Progenitor cell of endocrine pancreas (in vitro differentiated cells): ENCODE data around the gene CCDC172. TPM values are rescaled to one million over a fixed set of nuclear protein-coding genes. Genes with fewer than 3 reads are reported as not detected.
A peak's percentile ranks its signal among the peaks of the same experiment; 100 is the strongest.

Source experiments
- DNase-seq: peaks from one replicate; pipeline ENCODE4 v3.0.0; 2021; ENCODE audit warnings: low spot score; ENCODE audit not compliant: unreplicated experiment
- H3K27ac Mint-ChIP-seq: 2 replicates; pipeline ENCODE4 v1.8.0; 2021; ENCODE audit warnings: mild to moderate bottlenecking, moderate library complexity, mixed read lengths
- H3K27me3 Mint-ChIP-seq: 2 replicates; pipeline ENCODE4 v1.8.0; 2021; ENCODE audit warnings: mixed read lengths
- H3K36me3 Mint-ChIP-seq: 2 replicates; pipeline ENCODE4 v1.8.0; 2022; ENCODE audit warnings: mixed read lengths; ENCODE audit not compliant: insufficient read depth
- H3K4me1 Mint-ChIP-seq: 2 replicates; pipeline ENCODE4 v1.8.0; 2021; ENCODE audit warnings: low read depth, mixed read lengths
- H3K4me3 Mint-ChIP-seq: 2 replicates; pipeline ENCODE4 v1.8.0; 2021; ENCODE audit warnings: low read depth, mild to moderate bottlenecking, moderate library complexity, mixed read lengths
- H3K9me3 Mint-ChIP-seq: 2 replicates; pipeline ENCODE4 v1.8.0; 2021; ENCODE audit warnings: low read depth, mixed read lengths
- CTCF ChIP-seq: fragments of 200-600 bp; sonication (generic); IDR thresholded peaks from one replicate; pipeline ENCODE4 v1.5.0; 2021; ENCODE audit warnings: antibody characterized with exemption, mild to moderate bottlenecking; ENCODE audit not compliant: unreplicated experiment
- total RNA-seq: library from RNA; stranded (reverse); gene quantifications from 2 replicates; pipeline ENCODE4 v1.2.1, GENCODE V29; 2021

The CCDC172 gene
- total RNA-seq, 1 donor from 2014 or later: not detected

DNA sequence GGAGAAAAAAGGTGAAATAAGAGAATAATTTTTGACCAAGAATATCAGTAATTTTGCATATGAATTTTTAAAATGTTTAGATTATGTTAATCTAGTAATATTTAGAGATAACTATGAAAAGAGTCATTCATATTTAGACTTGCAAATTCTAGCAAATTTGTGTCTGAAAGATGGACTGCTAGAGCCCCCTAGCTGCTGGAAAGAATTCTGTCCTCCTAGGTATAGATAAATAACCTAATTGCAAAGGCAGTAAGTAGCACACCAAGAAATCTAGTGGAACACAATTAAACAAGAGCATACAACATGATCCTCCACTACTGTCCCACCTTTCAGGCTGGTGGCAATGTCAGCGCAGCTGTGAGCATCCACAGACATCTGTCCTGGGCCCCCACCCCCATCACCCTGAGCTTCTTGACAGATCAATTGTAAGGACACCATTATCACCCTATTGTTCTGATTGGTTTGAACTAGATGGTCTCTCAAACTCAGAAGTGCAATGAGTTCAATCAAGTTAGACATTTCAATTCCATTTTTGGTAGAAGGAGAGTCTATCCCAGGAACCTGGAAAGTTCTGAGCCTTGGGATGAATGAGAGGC is 36.2 kb upstream of the CCDC172 start:
- no peaks in the 10 kb centered on the region for H3K36me3 Mint-ChIP-seq
- H3K4me1 Mint-ChIP-seq: peaks cover 4% of the 10 kb centered on the region
- no peak overlapping the region for H3K27ac Mint-ChIP-seq
- peak; percentile 90 for TF ChIP-seq CTCF
- H3K4me3 Mint-ChIP-seq: no peak overlapping the region
- no peak for DNase-seq
- H3K9me3 Mint-ChIP-seq: no peaks in the 10 kb centered on the region
- H3K27me3 Mint-ChIP-seq: peaks cover 11% of the 10 kb centered on the region

DNA sequence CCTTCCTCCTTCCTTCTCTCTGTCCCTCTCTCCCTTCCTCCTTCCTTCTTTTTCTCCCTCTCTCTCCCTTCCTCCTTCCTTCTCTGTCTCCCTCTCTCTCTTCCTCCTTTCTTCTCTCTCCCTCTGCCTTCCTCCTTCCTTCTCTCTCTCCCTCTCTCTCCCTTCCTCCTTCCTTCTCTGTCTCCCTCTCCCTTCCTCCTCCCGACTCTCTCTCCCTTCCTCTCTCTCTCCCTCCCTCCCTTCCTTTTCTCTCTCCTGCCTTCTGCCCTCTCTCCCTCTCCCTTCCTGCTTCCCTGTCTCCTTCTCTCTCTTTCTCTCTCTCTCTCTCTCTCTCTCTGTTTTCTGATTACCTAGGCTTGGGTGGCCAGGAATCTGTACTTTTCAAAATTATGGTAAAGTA is 34.6 kb upstream of the CCDC172 start:
- no peak overlapping the region for H3K27ac Mint-ChIP-seq
- H3K9me3 Mint-ChIP-seq: no peaks in the 10 kb centered on the region
- peaks cover 4% of the 10 kb centered on the region for H3K4me1 Mint-ChIP-seq
- no peak overlapping the region for H3K4me3 Mint-ChIP-seq
- no peak for DNase-seq
- no peaks in the 10 kb centered on the region for H3K36me3 Mint-ChIP-seq
- peaks cover 10% of the 10 kb centered on the region for H3K27me3 Mint-ChIP-seq
- TF ChIP-seq CTCF: no peak

DNA sequence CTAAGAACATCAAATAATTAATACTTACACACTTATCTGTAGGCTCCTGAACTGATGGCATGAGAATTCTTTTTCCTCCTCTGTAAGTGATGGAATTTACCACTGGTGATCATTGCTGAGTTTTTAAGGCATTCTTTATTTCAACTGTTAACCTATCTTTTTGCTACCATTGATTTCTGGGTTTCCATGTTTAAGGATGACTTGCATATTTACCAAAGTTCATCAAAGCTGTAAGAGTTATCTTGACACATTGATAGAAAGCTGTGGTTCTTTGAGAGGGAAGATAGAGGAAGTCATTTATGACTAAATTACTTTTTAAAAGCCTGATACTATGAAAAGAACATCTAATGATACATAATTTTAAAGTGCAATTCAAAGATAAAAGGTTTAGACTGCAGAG is 31.8 kb upstream of the CCDC172 start:
- no peaks in the 10 kb centered on the region for H3K4me1 Mint-ChIP-seq
- no peak for DNase-seq
- no peaks in the 10 kb centered on the region for H3K36me3 Mint-ChIP-seq
- H3K27me3 Mint-ChIP-seq: peaks cover 10% of the 10 kb centered on the region
- no peaks in the 10 kb centered on the region for H3K9me3 Mint-ChIP-seq
- no peak for TF ChIP-seq CTCF
- H3K27ac Mint-ChIP-seq: no peak overlapping the region
- no peak overlapping the region for H3K4me3 Mint-ChIP-seq

DNA sequence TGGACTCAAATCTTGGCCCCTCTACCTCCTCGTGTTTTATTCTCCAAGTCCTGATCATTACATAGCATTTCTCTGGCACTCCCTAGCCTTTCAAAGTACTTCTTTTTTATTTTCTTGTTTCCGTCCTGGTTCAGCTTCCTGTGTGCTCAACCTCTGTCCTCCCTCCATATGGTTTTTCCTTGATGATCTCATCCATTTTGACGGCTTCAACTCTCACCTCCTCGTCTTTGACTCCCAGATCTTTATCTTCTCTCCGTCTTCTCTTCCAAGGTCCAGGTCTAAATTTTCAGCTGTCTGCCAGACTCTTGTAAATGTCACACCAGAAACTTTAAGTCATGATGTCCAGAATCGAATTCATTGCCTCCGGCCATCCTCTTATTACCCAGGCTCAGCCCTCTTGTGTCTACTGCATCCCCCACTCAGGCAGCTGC is 27.9 kb upstream of the CCDC172 start:
- no peak for DNase-seq
- no peaks in the 10 kb centered on the region for H3K9me3 Mint-ChIP-seq
- no peaks in the 10 kb centered on the region for H3K4me1 Mint-ChIP-seq
- H3K4me3 Mint-ChIP-seq: no peak overlapping the region
- TF ChIP-seq CTCF: no peak
- no peaks in the 10 kb centered on the region for H3K36me3 Mint-ChIP-seq
- peaks cover 5% of the 10 kb centered on the region for H3K27me3 Mint-ChIP-seq
- H3K27ac Mint-ChIP-seq: no peak overlapping the region

DNA sequence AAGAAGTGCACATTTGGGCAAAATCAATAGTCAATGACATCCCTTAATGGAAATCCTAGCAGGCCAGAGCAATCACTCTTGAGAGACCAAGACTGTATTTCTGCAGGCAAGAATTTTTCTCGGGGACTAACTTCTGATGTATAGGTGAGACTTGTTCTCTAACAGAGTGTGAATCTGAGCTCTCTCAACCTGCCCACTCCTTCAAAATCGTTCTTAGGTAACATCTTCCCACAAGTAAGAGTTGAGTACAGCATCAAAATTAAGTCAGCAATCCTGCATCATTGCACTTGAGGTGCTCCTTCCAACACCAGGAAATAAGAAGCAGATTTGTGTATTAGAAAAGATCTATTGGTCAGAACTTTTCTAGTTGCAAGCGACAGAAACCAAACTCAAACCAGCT is 25.7 kb upstream of the CCDC172 start:
- H3K4me3 Mint-ChIP-seq: no peak overlapping the region
- H3K27me3 Mint-ChIP-seq: peaks cover 3% of the 10 kb centered on the region
- no peak for TF ChIP-seq CTCF
- no peaks in the 10 kb centered on the region for H3K9me3 Mint-ChIP-seq
- no peak for DNase-seq
- H3K27ac Mint-ChIP-seq: no peak overlapping the region
- no peaks in the 10 kb centered on the region for H3K36me3 Mint-ChIP-seq
- no peaks in the 10 kb centered on the region for H3K4me1 Mint-ChIP-seq
